ENCODE data around the gene USP17L27.

- TF ChIP-seq POLR2A (IDR thresholded peaks at IDR 0.05; ENCODE audit: low read depth, low read length) (no peak), POLR2AphosphoS5 (IDR thresholded peaks at IDR 0.05; ENCODE audit: low read depth, low read length) (no peak)
Measured at GRCh38 chr4:9384126-9384525, 40.2 kb downstream of the USP17L27 start.

Measured in GM12892 (cell line).